SK-N-SH (cell line): Measurements from ENCODE around the gene NFIX. TPM values are rescaled to one million over a fixed set of nuclear protein-coding genes. Genes with fewer than 3 reads are reported as not detected.

Experiments
- CTCF ChIA-PET: fragments of 300-600, 350-600 bp; formaldehyde crosslinking; extraction: SDS; loops from one replicate; lab custom pipeline; 2021; lab: Yijun Ruan, JAX
- POLR2A ChIA-PET: fragments of 350-600 bp; sonication (Branson Sonifier 250); formaldehyde crosslinking; extraction: SDS; loops from one replicate; lab custom pipeline; 2020; ENCODE audit warnings: antibody characterized with exemption, inconsistent platforms; lab: Yijun Ruan, JAX
- DNase-seq: peaks from one replicate; pipeline ENCODE4 v3.0.0; 2012
- H2AFZ ChIP-seq: fragments of 200-600 bp; sonication (generic); 2 replicates; pipeline ENCODE4 v1.8.1; 2016; ENCODE audit warnings: antibody characterized with exemption, mild to moderate bottlenecking, low read depth
- H3F3A ChIP-seq: fragments of 200-600 bp; sonication (generic); replicated peaks from 2 replicates; pipeline ENCODE3; 2016; ENCODE audit warnings: antibody characterized with exemption, mild to moderate bottlenecking; ENCODE audit not compliant: insufficient read depth
- H3K27ac ChIP-seq, 2 experiments: fragments of 200-500 bp in 1 of 2; fragments of 200-600 bp in 1 of 2; sonication (Bioruptor generic) in 1 of 2; sonication (generic), shearing (Covaris generic) in 1 of 2; 2 replicates each; pipeline versions ENCODE4 v1.5.1 to v1.6.1; 2014 to 2016; ENCODE audit warnings: low read depth in 2 of 2, inconsistent platforms in 1 of 2, low read length in 1 of 2, mild to moderate bottlenecking in 1 of 2, mixed read lengths in 1 of 2
- H3K27me3 ChIP-seq: fragments of 200-600 bp; sonication (generic), shearing (Covaris generic); 2 replicates; pipeline ENCODE4 v1.6.1; 2016; ENCODE audit warnings: mixed run types; ENCODE audit not compliant: insufficient read depth
- H3K36me3 ChIP-seq, 2 experiments: fragments of 200-500 bp in 1 of 2; fragments of 200-600 bp in 1 of 2; sonication (Bioruptor generic) in 1 of 2; sonication (generic) in 1 of 2; replicated peaks in 1 of 2; 2 replicates each; pipeline versions ENCODE3 to v1.5.1; 2014 to 2016; ENCODE audit warnings: low read length in 1 of 2, mild to moderate bottlenecking in 1 of 2; ENCODE audit not compliant: insufficient read depth in 2 of 2, control insufficient read depth in 1 of 2
- H3K4me1 ChIP-seq, 2 experiments: fragments of 200-500 bp in 1 of 2; fragments of 200-600 bp in 1 of 2; sonication (Bioruptor generic) in 1 of 2; sonication (generic), shearing (Covaris generic) in 1 of 2; 2 replicates each; pipeline versions ENCODE4 v1.5.1 to v1.6.1; 2014 to 2016; ENCODE audit warnings: low read depth in 1 of 2, low read length in 1 of 2, mixed run types in 1 of 2; ENCODE audit not compliant: insufficient read depth in 2 of 2, control insufficient read depth in 1 of 2
- H3K4me2 ChIP-seq: fragments of 200-600 bp; sonication (generic), shearing (Covaris generic); 2 replicates; pipeline ENCODE4 v1.6.1; 2017; ENCODE audit warnings: mixed run types
- H3K4me3 ChIP-seq, 2 experiments: fragments of 200-500 bp in 1 of 2; fragments of 200-600 bp in 1 of 2; sonication (Bioruptor generic) in 1 of 2; sonication (generic), shearing (Covaris generic) in 1 of 2; 2 replicates each; pipeline versions ENCODE4 v1.5.1 to v1.8.1; 2014 to 2016; ENCODE audit warnings: low read depth in 2 of 2, inconsistent platforms in 1 of 2, low read length in 1 of 2, mild to moderate bottlenecking in 1 of 2, mixed read lengths in 1 of 2, moderate library complexity in 1 of 2
- H3K79me2 ChIP-seq: fragments of 200-600 bp; sonication (generic); 2 replicates; pipeline ENCODE4 v1.8.1; 2017; ENCODE audit warnings: mild to moderate bottlenecking; ENCODE audit not compliant: insufficient read depth
- H3K9ac ChIP-seq: fragments of 200-600 bp; sonication (generic); 2 replicates; pipeline ENCODE4 v1.6.1; 2017; ENCODE audit warnings: mixed run types
- H3K9me2 ChIP-seq: fragments of 200-600 bp; sonication (generic); 2 replicates; pipeline ENCODE4 v1.6.1; 2017; ENCODE audit warnings: mixed run types
- H3K9me3 ChIP-seq: fragments of 200-600 bp; sonication (generic); 2 replicates; pipeline ENCODE4 v1.6.1; 2017; ENCODE audit warnings: mixed run types, mild to moderate bottlenecking, moderate library complexity
- H4K20me1 ChIP-seq: fragments of 200-600 bp; sonication (generic); 2 replicates; pipeline ENCODE4 v1.6.1; 2017; ENCODE audit warnings: mild to moderate bottlenecking, mixed run types; ENCODE audit not compliant: insufficient read depth
- ELF1 ChIP-seq: IDR thresholded peaks from 2 replicates; pipeline ENCODE4 v1.4.0; 2012
- EP300 ChIP-seq, 2 experiments: IDR thresholded peaks; 2 replicates each; pipeline versions ENCODE4 v1.4.0 to v1.6.1; 2012; ENCODE audit warnings: borderline replicate concordance in 1 of 2, low read depth in 1 of 2, low read length in 1 of 2
- FOSL2 ChIP-seq: IDR thresholded peaks from 2 replicates; pipeline ENCODE4 v1.4.0; 2012; ENCODE audit warnings: low read depth, mild to moderate bottlenecking, moderate library complexity, borderline replicate concordance
- GABPA ChIP-seq: IDR thresholded peaks from 2 replicates; pipeline ENCODE4 v1.4.0; 2012; ENCODE audit warnings: low read depth, mild to moderate bottlenecking
- IRF3 ChIP-seq: fragments of 150-350 bp; IDR thresholded peaks from 2 replicates; pipeline ENCODE4 v1.6.1; 2016; ENCODE audit warnings: mild to moderate bottlenecking, low read depth, low read length
- JUND ChIP-seq: IDR thresholded peaks from 2 replicates; pipeline ENCODE4 v1.4.0; 2012
- MAX ChIP-seq: IDR thresholded peaks from 2 replicates; pipeline ENCODE4 v1.4.0; 2012; ENCODE audit warnings: low read depth
- MXI1 ChIP-seq: IDR thresholded peaks from 2 replicates; pipeline ENCODE4 v1.6.1; 2012; ENCODE audit warnings: mild to moderate bottlenecking, low read depth, low read length, improper control_type of control experiment
- NFIC ChIP-seq: IDR thresholded peaks from 2 replicates; pipeline ENCODE4 v1.4.0; 2012; ENCODE audit warnings: borderline replicate concordance
- NRF1 ChIP-seq: IDR thresholded peaks from 2 replicates; pipeline ENCODE4 v1.6.1; 2012; ENCODE audit warnings: low read depth, mild to moderate bottlenecking, low read length
- RAD21 ChIP-seq: IDR thresholded peaks from 2 replicates; pipeline ENCODE4 v1.6.1; 2012; ENCODE audit warnings: mild to moderate bottlenecking, low read length
- RCOR1 ChIP-seq: fragments of 150-350 bp; IDR thresholded peaks from 2 replicates; pipeline ENCODE4 v1.6.1; 2017; ENCODE audit warnings: antibody characterized with exemption, low read length
- RXRA ChIP-seq: IDR thresholded peaks from 2 replicates; pipeline ENCODE4 v1.4.0; 2012; ENCODE audit warnings: low read depth, mild to moderate bottlenecking, borderline replicate concordance
- SMC3 ChIP-seq: IDR thresholded peaks from 2 replicates; pipeline ENCODE4 v1.6.1; 2012; ENCODE audit warnings: low read depth, low read length, improper control_type of control experiment
- TAF1 ChIP-seq: IDR thresholded peaks from 2 replicates; pipeline ENCODE4 v1.6.1; 2012; ENCODE audit warnings: low read depth, mild to moderate bottlenecking, low read length, moderate library complexity, borderline replicate concordance
- TEAD4 ChIP-seq: IDR thresholded peaks from 2 replicates; pipeline ENCODE4 v1.4.0; 2012; ENCODE audit warnings: mild to moderate bottlenecking, borderline replicate concordance; ENCODE audit not compliant: insufficient read depth
- USF2 ChIP-seq: fragments of 150-350 bp; IDR thresholded peaks from 2 replicates; pipeline ENCODE4 v1.6.1; 2017; ENCODE audit warnings: antibody characterized with exemption, low read length, low read depth, borderline replicate concordance
- WGBS: methylation state at CpG from one replicate; pipeline ENCODE4 v1.1.6; 2017; ENCODE audit warnings: low lambda C conversion rate; 5-methylcytosine and 5-hydroxymethylcytosine counted together
- polyA plus RNA-seq, 3 experiments: library from polyadenylated mRNA; depleted of rRNA; stranded (reverse); fragments of >200 nt; gene quantifications; 2 replicates each; pipeline ENCODE4 v1.2.3, GENCODE V29; 2012
- TF ChIP-seq, protein P1 (sequence below): fragments of 200-600 bp; sonication (generic); IDR thresholded peaks from 2 replicates; pipeline ENCODE4 v1.6.1; 2017; ENCODE audit warnings: antibody characterized with exemption, mild to moderate bottlenecking, moderate library complexity

NFIX gene
- polyA plus RNA-seq, 1 of the 3 experiments (the other 2 are of a cell fraction): 14.8 TPM

DNA sequence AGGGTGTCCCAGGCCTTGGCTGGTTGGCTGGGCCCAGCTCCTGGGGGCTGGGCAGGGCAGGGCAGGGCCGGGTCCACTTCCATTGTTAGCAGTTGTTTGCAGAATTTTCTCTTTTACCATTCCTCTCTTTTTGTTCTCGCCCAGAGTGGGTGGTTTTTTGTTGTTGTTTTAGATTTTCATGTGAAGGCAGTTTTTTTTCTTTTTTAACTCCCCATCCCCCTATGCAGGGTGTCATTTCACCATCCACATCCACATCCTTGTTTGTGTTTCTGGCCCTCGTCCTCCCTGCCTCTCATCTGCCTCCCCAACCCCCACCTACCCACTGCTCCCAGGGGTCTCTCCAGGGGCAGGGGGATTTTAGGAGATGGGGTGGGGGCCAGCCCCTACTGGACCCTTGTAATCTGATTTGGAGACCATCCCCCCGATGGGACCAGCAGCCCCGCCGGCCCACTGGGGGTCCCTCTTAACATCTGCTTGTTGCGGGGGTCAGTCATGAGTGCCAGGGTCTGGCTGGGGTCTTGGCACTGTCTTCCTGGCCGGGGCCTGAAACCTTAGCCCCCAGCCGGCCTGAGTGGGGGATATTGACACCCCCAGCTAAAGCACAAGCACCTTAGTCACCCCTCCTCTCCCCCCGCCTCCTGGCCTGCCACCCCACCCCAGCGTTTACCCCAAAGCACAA, 144.5 kb downstream of the NFIX start:
- Histone ChIP-seq H2AFZ (no peak overlapping the region), H3F3A (peaks cover 14% of the 10 kb centered on the region), H3K9ac (no peak overlapping the region), H3K4me2 (no peak overlapping the region), H3K9me3 (no peaks in the 10 kb centered on the region), H3K9me2 (no peaks in the 10 kb centered on the region), H3K79me2 (peaks cover 14% of the 10 kb centered on the region; the same call in 1 of the 2 replicates), H3K36me3 (peaks cover 19 to 43% of the 10 kb centered on the region in 2 experiments)
- no peak for DNase-seq
- TF ChIP-seq IRF3 (no peak), MAX (no peak), TEAD4 (no peak), RCOR1 (no peak), GABPA (no peak), RXRA (no peak), ELF1 (no peak), JUND (no peak), FOSL2 (no peak)
- TF ChIP-seq, all 33 proteins: peak for 0
- ChIA-PET CTCF (no interaction called here), POLR2A (interaction anchor here (1.0 kb wide), 1 partner anchor 10 kb away, joined by 4 read pairs; the partner anchor contains the start of genes IER2 and STX10)
- Histone ChIP-seq H3K4me1 (no peaks in the 10 kb centered on the region), H4K20me1 (0 out of 2 replicates have a peak, but pooled peaks cover 4% of the 10 kb centered on the region), H3K27ac (no peak overlapping the region), H3K27me3 (no peaks in the 10 kb centered on the region), H3K4me3 (no peak overlapping the region)
- WGBS: 67% methylated on average over 4 of the region's 11 CpGs

- no peak overlapping the region for H3K27ac ChIP-seq
- no peak overlapping the region for H2AFZ ChIP-seq
- H3K4me2 ChIP-seq: no peak overlapping the region
- no peaks in the 10 kb centered on the region for H4K20me1 ChIP-seq
- peaks cover 0 to 4% of the 10 kb centered on the region in 2 experiments; a peak in 1 of 4 replicates for H3K4me1 ChIP-seq
- ChIA-PET CTCF (interaction anchor here (0.6 to 1.2 kb wide), 3 partner anchors 53 to 310 kb away, joined by 3 to 5 read pairs (median 4); no protein-coding TSS in a partner anchor), POLR2A (interaction anchor here (1.2 kb wide), 1 partner anchor 17 kb away, joined by 3 read pairs; no protein-coding TSS in a partner anchor)
- no peak overlapping the region for H3K4me3 ChIP-seq
- peaks cover 37% of the 10 kb centered on the region for H3K79me2 ChIP-seq
- H3K9ac ChIP-seq: no peak overlapping the region
- TF ChIP-seq SMC3: no peak
- TF ChIP-seq MXI1: peak; percentile 67; the same call in 1 of the 2 replicates
- no peak for TF ChIP-seq TEAD4
- TF ChIP-seq, protein P1, sequence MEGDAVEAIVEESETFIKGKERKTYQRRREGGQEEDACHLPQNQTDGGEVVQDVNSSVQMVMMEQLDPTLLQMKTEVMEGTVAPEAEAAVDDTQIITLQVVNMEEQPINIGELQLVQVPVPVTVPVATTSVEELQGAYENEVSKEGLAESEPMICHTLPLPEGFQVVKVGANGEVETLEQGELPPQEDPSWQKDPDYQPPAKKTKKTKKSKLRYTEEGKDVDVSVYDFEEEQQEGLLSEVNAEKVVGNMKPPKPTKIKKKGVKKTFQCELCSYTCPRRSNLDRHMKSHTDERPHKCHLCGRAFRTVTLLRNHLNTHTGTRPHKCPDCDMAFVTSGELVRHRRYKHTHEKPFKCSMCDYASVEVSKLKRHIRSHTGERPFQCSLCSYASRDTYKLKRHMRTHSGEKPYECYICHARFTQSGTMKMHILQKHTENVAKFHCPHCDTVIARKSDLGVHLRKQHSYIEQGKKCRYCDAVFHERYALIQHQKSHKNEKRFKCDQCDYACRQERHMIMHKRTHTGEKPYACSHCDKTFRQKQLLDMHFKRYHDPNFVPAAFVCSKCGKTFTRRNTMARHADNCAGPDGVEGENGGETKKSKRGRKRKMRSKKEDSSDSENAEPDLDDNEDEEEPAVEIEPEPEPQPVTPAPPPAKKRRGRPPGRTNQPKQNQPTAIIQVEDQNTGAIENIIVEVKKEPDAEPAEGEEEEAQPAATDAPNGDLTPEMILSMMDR: no peak
- TF ChIP-seq TAF1: no peak
- TF ChIP-seq MAX: 0 out of 2 replicates have a peak, but pooled peaks have one; percentile 59
- no peak for TF ChIP-seq RAD21
- TF ChIP-seq NRF1: no peak
- TF ChIP-seq IRF3: no peak
- no peak for TF ChIP-seq EP300 (IDR thresholded peaks at IDR 0.05; ENCODE audit: borderline replicate concordance in 1 of 2, low read depth in 1 of 2, low read length in 1 of 2)
- TF ChIP-seq USF2: no peak
- peak; percentile 38; the same call in 1 of the 2 replicates for TF ChIP-seq NFIC
- peaks cover 6 to 14% of the 10 kb centered on the region in 2 experiments for H3K36me3 ChIP-seq
- peak; percentile 67 for DNase-seq
- no peaks in the 10 kb centered on the region for H3K9me3 ChIP-seq
- WGBS: 72% methylated on average over 14 of the region's 16 CpGs
- no peaks in the 10 kb centered on the region for H3K9me2 ChIP-seq
- no peaks in the 10 kb centered on the region for H3K27me3 ChIP-seq
- H3F3A ChIP-seq: peaks cover 14% of the 10 kb centered on the region
Observed at GRCh38 chr19:13146763-13147563, 151.7 kb downstream of the NFIX start.
